GM12878 (cell line): ENCODE data around the gene LSP1. TPM values are rescaled to one million over a fixed set of nuclear protein-coding genes. Genes with fewer than 3 reads are reported as not detected.

Source experiments
- ATAC-seq: fragments of 200-7000 bp; cut with Tn5 transposase; 3 replicates; pipeline ENCODE4 v1.9.1; 2020; ENCODE audit warnings: mild to moderate bottlenecking, moderate library complexity
- BruUV-seq: library from RNA; stranded (reverse); fragments of 400-500 nt; replicated peaks from 2 replicates; lab custom pipeline; 2021; lab: Mats Ljungman, UMichigan
- CTCF ChIA-PET: fragments of 300-600 bp; sonication (Branson Sonifier 250); formaldehyde crosslinking; extraction: SDS; loops from one replicate; lab custom pipeline; 2021; ENCODE audit warnings: inconsistent platforms; lab: Yijun Ruan, JAX
- POLR2A ChIA-PET: fragments of 350-600 bp; formaldehyde crosslinking; extraction: SDS; loops from one replicate; lab custom pipeline; 2021; ENCODE audit warnings: inconsistent platforms; lab: Charles Lee
- RAD21 ChIA-PET: fragments of 300-600 bp; sonication (Branson Sonifier 250); formaldehyde crosslinking; loops from one replicate; lab custom pipeline; 2023; ENCODE audit warnings: antibody characterized with exemption; ENCODE audit not compliant: unreplicated experiment; lab: Charles Lee
- SMC1A ChIA-PET: fragments of 300-600 bp; sonication (Branson Sonifier 250); formaldehyde crosslinking; loops from one replicate; lab custom pipeline; 2023; ENCODE audit not compliant: unreplicated experiment, uncharacterized antibody; lab: Charles Lee
- DNase-seq: peaks from one replicate; pipeline ENCODE4 v3.0.0-alpha.2; 2011; ENCODE audit warnings: low read depth, low spot score
- FAIRE-seq: peaks from 3 replicates; lab custom pipeline; 2011; peaks lifted over from hg19 to GRCh38; lab: Jason Lieb, UNC
- H2AFZ ChIP-seq: 2 replicates; pipeline ENCODE4 v1.6.0; 2011; ENCODE audit warnings: low read depth, low read length, control low read depth; ENCODE audit not compliant: control insufficient read depth
- H3K27ac ChIP-seq: 2 replicates; pipeline ENCODE4 v1.5.1; 2011; ENCODE audit warnings: control low read depth; ENCODE audit not compliant: control insufficient read depth, insufficient read depth
- H3K27me3 ChIP-seq, 2 experiments: replicated peaks in 1 of 2; 2 replicates each; pipeline versions ENCODE4 v1.6.0 to v1.6.1; 2011; ENCODE audit warnings: low read length in 1 of 2; ENCODE audit not compliant: control insufficient read depth in 2 of 2, insufficient read depth in 2 of 2
- H3K36me3 ChIP-seq, 2 experiments: 2 replicates each; pipeline ENCODE4 v1.5.1; 2011; ENCODE audit warnings: low read length in 1 of 2; ENCODE audit not compliant: control insufficient read depth in 2 of 2, insufficient read depth in 2 of 2
- H3K4me1 ChIP-seq: 2 replicates; pipeline ENCODE4 v1.6.1; 2011; ENCODE audit warnings: mild to moderate bottlenecking, low read length, moderate library complexity, mixed read lengths; ENCODE audit not compliant: control insufficient read depth, insufficient read depth
- H3K4me2 ChIP-seq: 2 replicates; pipeline ENCODE4 v1.6.0; 2011; ENCODE audit warnings: control low read depth; ENCODE audit not compliant: control insufficient read depth, insufficient read depth
- H3K4me3 ChIP-seq: fragments of 200-600 bp; sonication (generic); 2 replicates; pipeline ENCODE4 v1.5.1; 2016
- H3K79me2 ChIP-seq: 2 replicates; pipeline ENCODE4 v1.6.0; 2011; ENCODE audit warnings: low read length; ENCODE audit not compliant: control insufficient read depth, insufficient read depth
- H3K9ac ChIP-seq: 2 replicates; pipeline ENCODE4 v1.8.0; 2011; ENCODE audit warnings: low read length, control low read depth, mixed read lengths; ENCODE audit not compliant: control insufficient read depth, insufficient read depth
- H3K9me3 ChIP-seq: replicated peaks from 3 replicates; pipeline ENCODE4 v1.5.1; 2011; ENCODE audit warnings: mild to moderate bottlenecking, low read length; ENCODE audit not compliant: control insufficient read depth, insufficient read depth
- H4K20me1 ChIP-seq: 2 replicates; pipeline ENCODE4 v1.6.0; 2011; ENCODE audit not compliant: control insufficient read depth, insufficient read depth
- BRCA1 ChIP-seq: IDR thresholded peaks from 2 replicates; pipeline ENCODE4 v1.6.1; 2011; ENCODE audit warnings: low read depth, low read length, improper control_type of control experiment
- CBFB ChIP-seq: IDR thresholded peaks from 2 replicates; pipeline ENCODE4 v1.6.1; 2016; ENCODE audit warnings: antibody characterized with exemption, low read depth
- EP300 ChIP-seq, 2 experiments: fragments of 150-350 bp in 1 of 2; IDR thresholded peaks; 2 replicates each; pipeline ENCODE4 v1.6.1; 2011 to 2012; ENCODE audit warnings: low read depth in 2 of 2, low read length in 2 of 2, borderline replicate concordance in 1 of 2, improper control_type of control experiment in 1 of 2, inconsistent platforms in 1 of 2; ENCODE audit not compliant: control insufficient read depth in 1 of 2
- FOS ChIP-seq: IDR thresholded peaks from 3 replicates; pipeline ENCODE4 v1.6.1; 2011; ENCODE audit warnings: borderline replicate concordance; ENCODE audit not compliant: insufficient read length; ENCODE audit errors: extremely low read depth
- JUNB ChIP-seq: IDR thresholded peaks from 2 replicates; pipeline ENCODE4 v1.6.1; 2016; ENCODE audit warnings: antibody characterized with exemption, mild to moderate bottlenecking
- MEF2B ChIP-seq: fragments of 450-650 bp; IDR thresholded peaks from 2 replicates; pipeline ENCODE4 v1.6.1; 2018; ENCODE audit warnings: mild to moderate bottlenecking, moderate library complexity; ENCODE audit not compliant: partially characterized antibody, poor library complexity, severe bottlenecking
- NFYB ChIP-seq: IDR thresholded peaks from 2 replicates; pipeline ENCODE4 v1.6.1; 2011; ENCODE audit warnings: low read depth, mild to moderate bottlenecking, low read length, improper control_type of control experiment, moderate library complexity; ENCODE audit not compliant: insufficient read depth
- NR2C2 ChIP-seq: IDR thresholded peaks from 2 replicates; pipeline ENCODE4 v1.6.1; 2011; ENCODE audit warnings: borderline replicate concordance, low read depth; ENCODE audit not compliant: control insufficient read depth, insufficient read length
- POLR2AphosphoS5 ChIP-seq: IDR thresholded peaks from 2 replicates; pipeline ENCODE4 v1.6.1; 2011; ENCODE audit warnings: mild to moderate bottlenecking, low read length, inconsistent platforms
- RBBP5 ChIP-seq: fragments of 200-600 bp; sonication (generic); conservative IDR thresholded peaks from 2 replicates; pipeline ENCODE4 v1.6.1; 2016
- SIN3A ChIP-seq: IDR thresholded peaks from 2 replicates; pipeline ENCODE4 v1.6.1; 2012; ENCODE audit warnings: low read depth, low read length, improper control_type of control experiment
- SMC3 ChIP-seq: IDR thresholded peaks from 2 replicates; pipeline ENCODE4 v1.6.1; 2011; ENCODE audit warnings: low read length, improper control_type of control experiment, borderline replicate concordance
- TBL1XR1 ChIP-seq: IDR thresholded peaks from 2 replicates; pipeline ENCODE4 v1.6.1; 2012; ENCODE audit warnings: low read depth, low read length, improper control_type of control experiment
- ZNF207 ChIP-seq: fragments of 450-650 bp; IDR thresholded peaks from 2 replicates; pipeline ENCODE4 v1.6.1; 2014; ENCODE audit warnings: antibody characterized with exemption, mild to moderate bottlenecking, borderline replicate concordance
- ZNF622 ChIP-seq: fragments of 450-650 bp; IDR thresholded peaks from 2 replicates; pipeline ENCODE4 v1.6.1; 2017; ENCODE audit warnings: mild to moderate bottlenecking, inconsistent platforms
- WGBS: methylation state at CpG from one replicate; pipeline ENCODE4 v1.1.6; 2016; ENCODE audit warnings: low lambda C conversion rate; ENCODE audit not compliant: insufficient replicate concordance, insufficient coverage; ENCODE audit errors: missing lambda C conversion rate; 5-methylcytosine and 5-hydroxymethylcytosine counted together
- in situ Hi-C: fragments of 300-500 bp; cut with MboI; formaldehyde crosslinking; loops from 9 replicates; pipeline ENCODE4 v1.14.3; 2018; ENCODE audit warnings: mixed read lengths
- intact Hi-C: fragments of 100-400 bp; cut with micrococcal nuclease; formaldehyde crosslinking; loops from one replicate; pipeline ENCODE4 v1.14.2; 2022; ENCODE audit not compliant: unreplicated experiment
- polyA plus RNA-seq, 11 experiments: library from polyadenylated mRNA; depleted of rRNA in 4 of 11; unstranded in 6 of 11; stranded (reverse) in 5 of 11; fragments of >200 nt; fragmentation: Nextera tagmentation in 4 of 11; fragmentation: Illumina TruSeq in 1 of 11; extraction: Ambion mirVana in 4 of 11; extraction: Trizol in 1 of 11; gene quantifications; 1 replicate in 1 of 11; 2 replicates in 10 of 11; pipeline versions ENCODE4 v1.2.1 to v1.2.3, GENCODE V29; 2011 to 2016; ENCODE audit warnings: inconsistent platforms in 2 of 11, missing spikeins in 2 of 11, low read depth in 1 of 11
- total RNA-seq, 4 experiments: library from RNA; depleted of rRNA in 3 of 4; stranded (reverse); fragments of >200 nt in 3 of 4; fragmentation: Illumina TruSeq in 1 of 4; extraction: Trizol in 1 of 4; gene quantifications; 2 replicates each; pipeline versions ENCODE4 v1.2.1 to v1.2.3, GENCODE V29; 2013 to 2021
- TF ChIP-seq, protein P1 (sequence below): fragments of 450-650 bp; IDR thresholded peaks from 2 replicates; pipeline ENCODE4 v1.6.1; 2017; ENCODE audit warnings: mild to moderate bottlenecking, moderate library complexity
- TF ChIP-seq, protein P2 (sequence below): fragments of 450-650 bp; IDR thresholded peaks from 2 replicates; pipeline ENCODE4 v1.6.1; 2018; ENCODE audit warnings: mild to moderate bottlenecking, low read depth, moderate library complexity; ENCODE audit not compliant: partially characterized antibody

Gene LSP1
- total and polyA plus RNA-seq, 10 of the 15 experiments (the other 5 are each of a cell fraction or from before 2014, with no cell fraction given) = 19.2 to 488 (median 369) TPM

DNA sequence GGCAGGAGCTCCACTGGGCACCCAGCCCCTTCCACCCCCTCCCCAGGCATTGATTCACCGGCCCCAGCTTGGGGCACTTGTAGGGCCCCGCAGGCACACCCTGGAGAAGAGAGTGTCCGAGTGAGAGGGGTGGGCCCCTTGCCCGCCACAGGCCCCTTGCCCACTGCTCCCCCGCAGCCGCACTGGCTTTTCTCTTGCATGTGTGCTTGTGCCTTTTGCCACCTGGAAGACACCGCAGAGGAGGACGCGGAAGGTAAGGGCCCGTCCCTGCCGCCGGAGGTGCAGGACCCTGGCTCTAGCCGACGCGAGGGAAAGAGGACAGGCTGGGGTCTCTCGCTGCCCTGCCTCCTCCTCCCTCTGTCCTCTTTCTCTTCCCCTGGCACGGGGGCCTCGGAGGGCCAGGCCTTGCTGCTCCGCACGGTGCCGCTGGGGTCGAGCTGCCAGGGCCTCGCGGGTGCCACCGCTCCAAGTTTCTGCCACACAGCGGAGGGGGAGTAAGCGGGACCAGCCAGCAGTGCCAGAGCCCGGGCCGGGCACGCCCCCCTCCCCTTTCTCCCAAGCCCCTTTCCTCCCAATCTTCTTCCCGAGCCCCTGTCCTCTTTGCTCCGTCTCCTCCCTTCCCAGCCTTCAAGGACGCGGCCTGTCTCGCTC is 76.1 kb downstream of the LSP1 start:
- Histone ChIP-seq H3K27ac (no peak overlapping the region), H3K4me1 (no peaks in the 10 kb centered on the region), H2AFZ (no peak overlapping the region), H3K4me3 (no peak overlapping the region), H3K4me2 (no peak overlapping the region), H3K9me3 (no peaks in the 10 kb centered on the region), H3K36me3 (no peaks in the 10 kb centered on the region), H3K79me2 (no peaks in the 10 kb centered on the region), H3K9ac (no peak overlapping the region), H4K20me1 (no peaks in the 10 kb centered on the region), H3K27me3 (no peaks in the 10 kb centered on the region; a peak in 2 of 4 replicates)
- WGBS = 69% methylated on average over 25 of the region's 35 CpGs
- no peak for FAIRE-seq
- SMC1A ChIA-PET = no interaction called here
- CTCF ChIA-PET = no interaction called here
- RAD21 ChIA-PET = no interaction called here
- in situ Hi-C loops = no loop called here
- ATAC-seq = no peak
- intact Hi-C loops = no loop called here
- no TSS peak for BruUV-seq
- POLR2A ChIA-PET = no interaction called here
- no peak for DNase-seq
- TF ChIP-seq MEF2B (no peak), ZNF207 (no peak), POLR2AphosphoS5 (no peak), SIN3A (no peak), CBFB (no peak), FOS (no peak), NFYB (no peak), TBL1XR1 (no peak), NR2C2 (no peak), ZNF622 (no peak), SMC3 (no peak), EP300 (IDR thresholded peaks at IDR 0.05; ENCODE audit: borderline replicate concordance in 1 of 2, control insufficient read depth in 1 of 2, low read depth in 2 of 2, low read length in 2 of 2) (no peak), BRCA1 (no peak), RBBP5 (no peak), JUNB (no peak)
- TF ChIP-seq, protein P1, sequence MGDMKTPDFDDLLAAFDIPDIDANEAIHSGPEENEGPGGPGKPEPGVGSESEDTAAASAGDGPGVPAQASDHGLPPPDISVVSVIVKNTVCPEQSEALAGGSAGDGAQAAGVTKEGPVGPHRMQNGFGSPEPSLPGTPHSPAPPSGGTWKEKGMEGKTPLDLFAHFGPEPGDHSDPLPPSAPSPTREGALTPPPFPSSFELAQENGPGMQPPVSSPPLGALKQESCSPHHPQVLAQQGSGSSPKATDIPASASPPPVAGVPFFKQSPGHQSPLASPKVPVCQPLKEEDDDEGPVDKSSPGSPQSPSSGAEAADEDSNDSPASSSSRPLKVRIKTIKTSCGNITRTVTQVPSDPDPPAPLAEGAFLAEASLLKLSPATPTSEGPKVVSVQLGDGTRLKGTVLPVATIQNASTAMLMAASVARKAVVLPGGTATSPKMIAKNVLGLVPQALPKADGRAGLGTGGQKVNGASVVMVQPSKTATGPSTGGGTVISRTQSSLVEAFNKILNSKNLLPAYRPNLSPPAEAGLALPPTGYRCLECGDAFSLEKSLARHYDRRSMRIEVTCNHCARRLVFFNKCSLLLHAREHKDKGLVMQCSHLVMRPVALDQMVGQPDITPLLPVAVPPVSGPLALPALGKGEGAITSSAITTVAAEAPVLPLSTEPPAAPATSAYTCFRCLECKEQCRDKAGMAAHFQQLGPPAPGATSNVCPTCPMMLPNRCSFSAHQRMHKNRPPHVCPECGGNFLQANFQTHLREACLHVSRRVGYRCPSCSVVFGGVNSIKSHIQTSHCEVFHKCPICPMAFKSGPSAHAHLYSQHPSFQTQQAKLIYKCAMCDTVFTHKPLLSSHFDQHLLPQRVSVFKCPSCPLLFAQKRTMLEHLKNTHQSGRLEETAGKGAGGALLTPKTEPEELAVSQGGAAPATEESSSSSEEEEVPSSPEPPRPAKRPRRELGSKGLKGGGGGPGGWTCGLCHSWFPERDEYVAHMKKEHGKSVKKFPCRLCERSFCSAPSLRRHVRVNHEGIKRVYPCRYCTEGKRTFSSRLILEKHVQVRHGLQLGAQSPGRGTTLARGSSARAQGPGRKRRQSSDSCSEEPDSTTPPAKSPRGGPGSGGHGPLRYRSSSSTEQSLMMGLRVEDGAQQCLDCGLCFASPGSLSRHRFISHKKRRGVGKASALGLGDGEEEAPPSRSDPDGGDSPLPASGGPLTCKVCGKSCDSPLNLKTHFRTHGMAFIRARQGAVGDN = no peak
- TF ChIP-seq, protein P2, sequence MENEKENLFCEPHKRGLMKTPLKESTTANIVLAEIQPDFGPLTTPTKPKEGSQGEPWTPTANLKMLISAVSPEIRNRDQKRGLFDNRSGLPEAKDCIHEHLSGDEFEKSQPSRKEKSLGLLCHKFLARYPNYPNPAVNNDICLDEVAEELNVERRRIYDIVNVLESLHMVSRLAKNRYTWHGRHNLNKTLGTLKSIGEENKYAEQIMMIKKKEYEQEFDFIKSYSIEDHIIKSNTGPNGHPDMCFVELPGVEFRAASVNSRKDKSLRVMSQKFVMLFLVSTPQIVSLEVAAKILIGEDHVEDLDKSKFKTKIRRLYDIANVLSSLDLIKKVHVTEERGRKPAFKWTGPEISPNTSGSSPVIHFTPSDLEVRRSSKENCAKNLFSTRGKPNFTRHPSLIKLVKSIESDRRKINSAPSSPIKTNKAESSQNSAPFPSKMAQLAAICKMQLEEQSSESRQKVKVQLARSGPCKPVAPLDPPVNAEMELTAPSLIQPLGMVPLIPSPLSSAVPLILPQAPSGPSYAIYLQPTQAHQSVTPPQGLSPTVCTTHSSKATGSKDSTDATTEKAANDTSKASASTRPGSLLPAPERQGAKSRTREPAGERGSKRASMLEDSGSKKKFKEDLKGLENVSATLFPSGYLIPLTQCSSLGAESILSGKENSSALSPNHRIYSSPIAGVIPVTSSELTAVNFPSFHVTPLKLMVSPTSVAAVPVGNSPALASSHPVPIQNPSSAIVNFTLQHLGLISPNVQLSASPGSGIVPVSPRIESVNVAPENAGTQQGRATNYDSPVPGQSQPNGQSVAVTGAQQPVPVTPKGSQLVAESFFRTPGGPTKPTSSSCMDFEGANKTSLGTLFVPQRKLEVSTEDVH = no peak
